ENCODE measurements around the gene ORM1.

DNA sequence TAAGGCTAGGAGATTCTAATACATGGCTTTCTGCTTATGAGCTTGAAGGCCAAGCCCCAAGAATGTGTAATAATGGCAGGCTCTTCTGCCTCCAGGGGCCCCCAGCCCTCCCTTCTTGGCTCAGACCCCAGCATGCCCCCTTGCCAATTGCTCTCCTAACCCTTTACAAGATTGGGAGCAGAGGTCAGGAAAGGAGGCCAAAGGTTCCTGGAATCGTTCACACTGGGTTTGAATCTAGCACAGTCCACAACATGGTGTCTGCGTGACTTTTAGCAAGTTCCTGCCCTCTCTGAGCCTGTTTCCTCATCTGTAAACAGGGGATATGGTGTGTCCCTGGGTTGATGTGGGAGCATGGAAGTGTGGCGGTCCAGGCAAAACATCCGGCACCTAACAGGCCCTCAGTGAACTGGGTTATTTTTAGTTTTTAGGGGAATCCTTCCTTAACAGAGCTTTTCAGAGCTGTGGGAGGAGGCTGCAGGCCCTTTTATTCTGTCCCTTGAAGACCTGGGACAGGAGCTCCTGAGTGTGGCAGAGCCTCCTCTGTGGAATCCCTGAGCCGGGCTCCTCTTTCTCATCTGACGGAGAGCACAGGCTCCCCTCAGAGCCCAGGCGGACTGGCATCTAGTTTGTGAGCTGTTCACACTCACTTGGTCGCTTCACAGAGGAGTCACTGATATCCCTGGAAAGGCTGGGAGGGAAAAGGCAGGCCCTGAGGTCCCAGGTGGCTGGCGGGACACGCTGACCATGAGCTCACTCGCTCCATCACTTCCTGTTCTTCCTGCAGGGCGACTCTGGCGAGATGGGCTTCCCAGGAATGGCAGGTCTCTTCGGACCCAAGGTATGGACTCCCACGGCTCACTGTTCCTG, 23.4 kb upstream of the ORM1 start:
- TF ChIP-seq, protein P1, sequence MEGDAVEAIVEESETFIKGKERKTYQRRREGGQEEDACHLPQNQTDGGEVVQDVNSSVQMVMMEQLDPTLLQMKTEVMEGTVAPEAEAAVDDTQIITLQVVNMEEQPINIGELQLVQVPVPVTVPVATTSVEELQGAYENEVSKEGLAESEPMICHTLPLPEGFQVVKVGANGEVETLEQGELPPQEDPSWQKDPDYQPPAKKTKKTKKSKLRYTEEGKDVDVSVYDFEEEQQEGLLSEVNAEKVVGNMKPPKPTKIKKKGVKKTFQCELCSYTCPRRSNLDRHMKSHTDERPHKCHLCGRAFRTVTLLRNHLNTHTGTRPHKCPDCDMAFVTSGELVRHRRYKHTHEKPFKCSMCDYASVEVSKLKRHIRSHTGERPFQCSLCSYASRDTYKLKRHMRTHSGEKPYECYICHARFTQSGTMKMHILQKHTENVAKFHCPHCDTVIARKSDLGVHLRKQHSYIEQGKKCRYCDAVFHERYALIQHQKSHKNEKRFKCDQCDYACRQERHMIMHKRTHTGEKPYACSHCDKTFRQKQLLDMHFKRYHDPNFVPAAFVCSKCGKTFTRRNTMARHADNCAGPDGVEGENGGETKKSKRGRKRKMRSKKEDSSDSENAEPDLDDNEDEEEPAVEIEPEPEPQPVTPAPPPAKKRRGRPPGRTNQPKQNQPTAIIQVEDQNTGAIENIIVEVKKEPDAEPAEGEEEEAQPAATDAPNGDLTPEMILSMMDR (IDR thresholded peaks at IDR 0.05), result no peak
- no peak for TF ChIP-seq POLR2A (IDR thresholded peaks at IDR 0.05)

All from adrenal gland (tissue), 5 donors.